K562 (cell line): ENCODE results near the gene SLC39A3. TPM values are rescaled to one million over a fixed set of nuclear protein-coding genes. Genes with fewer than 3 reads are reported as not detected.

ENCODE experiments used
- ATAC-seq: fragments of 200-7000 bp; cut with Tn5 transposase; 3 replicates; pipeline ENCODE4 v1.9.1; 2020; ENCODE audit warnings: moderate library complexity
- BruUV-seq: library from RNA; stranded (reverse); fragments of 400-500 nt; replicated peaks from 2 replicates; lab custom pipeline; 2021; lab: Mats Ljungman, UMichigan
- CTCF ChIA-PET: fragments of 300-600 bp; formaldehyde crosslinking; extraction: SDS; loops from one replicate; lab custom pipeline; 2021; ENCODE audit warnings: low intra/inter-chr PET ratio; lab: Yijun Ruan, JAX
- POLR2A ChIA-PET: fragments of 300-600, 350-650 bp; sonication (Branson Sonifier 250); formaldehyde crosslinking; extraction: SDS; loops from one replicate; lab custom pipeline; 2021; ENCODE audit warnings: antibody characterized with exemption, inconsistent platforms; lab: Yijun Ruan, JAX
- DNase-seq, 4 experiments: peaks; one replicate each; pipeline versions ENCODE4 v3.0.0 to v3.0.0-alpha.2; 2011 to 2018; ENCODE audit warnings: low spot score in 3 of 4, mixed read lengths in 3 of 4; ENCODE audit errors: extremely low read depth in 1 of 4
- FAIRE-seq: peaks from 2 replicates; lab custom pipeline; 2011; peaks lifted over from hg19 to GRCh38; lab: Jason Lieb, UNC
- H2AFZ ChIP-seq: 2 replicates; pipeline ENCODE4 v1.6.0; 2011; ENCODE audit warnings: low read depth, low read length, control low read depth, inconsistent platforms
- H3K27ac ChIP-seq: fragments of 200-600 bp; 3 replicates; pipeline ENCODE4 v1.8.0; 2011; ENCODE audit warnings: low read depth, mild to moderate bottlenecking, control low read depth, inconsistent platforms, low read length, moderate library complexity, mixed read lengths; ENCODE audit errors: extremely low read depth
- H3K27me3 ChIP-seq, 2 experiments: fragments of 300-600 bp in 1 of 2; 2 replicates in 1 of 2; 3 replicates in 1 of 2; pipeline versions ENCODE4 v1.6.0 to v1.8.0; 2011; ENCODE audit warnings: inconsistent platforms in 2 of 2, low read length in 2 of 2, mild to moderate bottlenecking in 1 of 2, mixed read lengths in 1 of 2, moderate library complexity in 1 of 2; ENCODE audit not compliant: control insufficient read depth in 2 of 2, insufficient read depth in 2 of 2
- H3K36me3 ChIP-seq: fragments of 300-600 bp; 3 replicates; pipeline ENCODE4 v1.8.0; 2011; ENCODE audit warnings: mild to moderate bottlenecking, low read length, inconsistent platforms; ENCODE audit not compliant: control insufficient read depth, insufficient read depth
- H3K4me1 ChIP-seq, 2 experiments: fragments of 200-600 bp in 1 of 2; replicated peaks in 1 of 2; 2 replicates in 1 of 2; 3 replicates in 1 of 2; pipeline versions ENCODE4 v1.5.1 to v1.8.0; 2011; ENCODE audit warnings: inconsistent platforms in 2 of 2, low read length in 2 of 2, mild to moderate bottlenecking in 1 of 2, mixed read lengths in 1 of 2, moderate library complexity in 1 of 2; ENCODE audit not compliant: control insufficient read depth in 2 of 2, insufficient read depth in 2 of 2
- H3K4me2 ChIP-seq: 2 replicates; pipeline ENCODE4 v1.6.1; 2011; ENCODE audit warnings: low read length, control low read depth, inconsistent platforms, mixed read lengths; ENCODE audit not compliant: insufficient read depth
- H3K4me3 ChIP-seq: fragments of 200-600 bp; sonication (generic), shearing (Covaris generic); 2 replicates; pipeline ENCODE4 v1.5.1; 2016; ENCODE audit warnings: control low read depth, inconsistent platforms
- H3K79me2 ChIP-seq: fragments of 200-600 bp; 3 replicates; pipeline ENCODE4 v1.8.0; 2011; ENCODE audit warnings: low read length, inconsistent platforms; ENCODE audit not compliant: control insufficient read depth, insufficient read depth
- H3K9ac ChIP-seq, 2 experiments: 2 replicates each; pipeline versions ENCODE4 v1.6.0 to v1.6.1; 2011; ENCODE audit warnings: low read depth in 2 of 2, low read length in 2 of 2, control low read depth in 1 of 2, inconsistent platforms in 1 of 2, mild to moderate bottlenecking in 1 of 2, mixed read lengths in 1 of 2; ENCODE audit not compliant: insufficient read depth in 1 of 2
- H3K9me1 ChIP-seq: one replicate; pipeline ENCODE4 v1.6.0; 2011; ENCODE audit warnings: inconsistent platforms, mild to moderate bottlenecking, low read length, moderate library complexity; ENCODE audit not compliant: control insufficient read depth, insufficient read depth
- H3K9me3 ChIP-seq: replicated peaks from 2 replicates; pipeline ENCODE4 v1.5.1; 2011; ENCODE audit warnings: low read depth, low read length, inconsistent platforms; ENCODE audit not compliant: control insufficient read depth, insufficient read depth
- H4K20me1 ChIP-seq: replicated peaks from 2 replicates; pipeline ENCODE4 v1.6.1; 2011; ENCODE audit warnings: low read length, inconsistent platforms, mixed read lengths; ENCODE audit not compliant: control insufficient read depth, insufficient read depth
- CREBBP ChIP-seq: IDR thresholded peaks from one replicate; pipeline ENCODE4 v1.6.1; 2012; ENCODE audit warnings: low read depth, mild to moderate bottlenecking, control low read depth, inconsistent platforms, low read length
- NFATC3 ChIP-seq: fragments of 450-650 bp; IDR thresholded peaks from 2 replicates; pipeline ENCODE4 v1.6.1; 2017; ENCODE audit warnings: mild to moderate bottlenecking
- POLR2G ChIP-seq: fragments of 200-400 bp; formaldehyde crosslinking; IDR thresholded peaks from 2 replicates; pipeline ENCODE4 v1.6.1; 2017; ENCODE audit warnings: low read depth, mild to moderate bottlenecking, antibody characterized with exemption, low read length, moderate library complexity
- RFX7 ChIP-seq: fragments of 250-450 bp; sonication (Bioruptor Pico); IDR thresholded peaks from 2 replicates; pipeline ENCODE4 v1.5.1; 2021; ENCODE audit warnings: mild to moderate bottlenecking
- TSC22D4 ChIP-seq: fragments of 450-650 bp; IDR thresholded peaks from 2 replicates; pipeline ENCODE4 v1.6.1; 2016; ENCODE audit warnings: missing genetic modification characterization, missing biosample characterization, control low read depth
- ZNF408 ChIP-seq: fragments of 250-450 bp; sonication (Bioruptor Pico); IDR thresholded peaks from 2 replicates; pipeline ENCODE4 v1.4.0; 2020; ENCODE audit warnings: low read depth, mild to moderate bottlenecking, moderate library complexity
- ZNF76 ChIP-seq: fragments of 250-450 bp; sonication (Bioruptor Pico); IDR thresholded peaks from 2 replicates; pipeline ENCODE4 v1.4.0; 2020; ENCODE audit warnings: mild to moderate bottlenecking, moderate library complexity, borderline replicate concordance
- WGBS: fragments of 100-300 bp; shearing (Covaris generic); methylation state at CpG from one replicate; pipeline ENCODE4 v1.1.6; 2016; ENCODE audit warnings: low coverage, mixed read lengths; ENCODE audit not compliant: insufficient coverage; ENCODE audit errors: missing lambda C conversion rate; 5-methylcytosine and 5-hydroxymethylcytosine counted together
- in situ Hi-C: fragments of 300-500 bp; cut with MboI; formaldehyde crosslinking; loops from 4 replicates; pipeline ENCODE4 v1.15.0; 2018; ENCODE audit warnings: inconsistent platforms, mixed read lengths
- intact Hi-C: fragments of 100-400 bp; cut with micrococcal nuclease; formaldehyde crosslinking; loops from 2 replicates; pipeline ENCODE4 v1.14.2; 2022
- polyA plus RNA-seq, 8 experiments: library from polyadenylated mRNA; depleted of rRNA in 4 of 8; stranded (reverse) in 5 of 8; unstranded in 3 of 8; fragments of >200 nt; fragmentation: Nextera tagmentation in 2 of 8; fragmentation: Illumina TruSeq in 1 of 8; extraction: Ambion mirVana in 2 of 8; extraction: Trizol in 1 of 8; gene quantifications; 2 replicates each; pipeline versions ENCODE4 v1.2.1 to v1.2.3, GENCODE V29; 2011 to 2014; ENCODE audit warnings: inconsistent platforms in 1 of 8, missing spikeins in 1 of 8
- total RNA-seq, 7 experiments: library from RNA; depleted of rRNA in 6 of 7; stranded (reverse); fragments of >200 nt in 6 of 7; fragmentation: Illumina TruSeq in 2 of 7; extraction: Trizol in 2 of 7; gene quantifications; 2 replicates each; pipeline versions ENCODE4 v1.2.1 to v1.2.3, GENCODE V29; 2011 to 2021; ENCODE audit warnings: low replicate concordance in 1 of 7

The SLC39A3 gene
- total and polyA plus RNA-seq, 9 of the 15 experiments (the other 6 are each of a cell fraction or from before 2014, with no cell fraction given), result 2.3 to 215 (median 127) TPM

DNA sequence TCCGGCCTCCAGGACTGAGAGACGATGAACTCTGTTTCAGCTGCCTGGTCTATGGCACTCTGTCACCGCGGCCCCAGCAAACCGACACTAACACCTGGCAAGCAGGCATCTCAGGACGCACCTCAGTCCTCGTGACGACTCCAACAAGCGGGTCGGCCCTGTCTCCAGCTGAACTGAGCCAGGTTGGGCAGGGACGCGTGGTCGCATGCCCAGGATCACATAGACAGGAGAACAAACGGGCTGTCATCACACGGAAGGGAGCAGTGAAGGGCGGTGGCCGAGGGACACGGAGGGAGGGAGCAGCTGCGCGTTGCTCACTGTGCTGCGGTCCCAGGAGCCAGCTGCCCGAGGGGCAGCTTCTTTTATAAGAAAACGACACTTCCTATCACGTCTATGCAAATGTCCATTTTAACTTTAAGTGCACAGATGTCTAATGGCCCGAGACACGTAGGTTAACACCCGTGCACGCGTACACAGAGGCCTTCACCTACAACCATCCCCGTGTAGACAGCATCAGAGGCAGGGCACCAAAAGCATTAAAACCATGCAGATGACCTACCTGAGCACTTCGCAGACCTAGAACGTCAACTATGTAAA, 34.4 kb upstream of the SLC39A3 start:
- in situ Hi-C loops, result no loop called here
- Histone ChIP-seq H3K36me3 (peaks cover 71% of the 10 kb centered on the region; the same call in 2 of the 3 replicates), H3K9me1 (no peaks in the 10 kb centered on the region), H3K4me3 (no peak overlapping the region), H3K27ac (no peak overlapping the region), H2AFZ (no peak overlapping the region), H3K4me2 (no peak overlapping the region), H3K9me3 (no peaks in the 10 kb centered on the region), H3K79me2 (peaks cover 88% of the 10 kb centered on the region), H4K20me1 (peaks cover 24% of the 10 kb centered on the region), H3K27me3 (no peaks in the 10 kb centered on the region), H3K4me1 (peaks cover 5 to 36% of the 10 kb centered on the region in 2 experiments), H3K9ac (no peak overlapping the region)
- DNase-seq (no peak), FAIRE-seq (no peak), ATAC-seq (no peak)
- ChIA-PET POLR2A (interaction anchor here (0.6 to 0.8 kb wide), 4 partner anchors 9 to 445 kb away, joined by 3 to 4 read pairs (median 4); partner anchors contain the start of gene SGTA), CTCF (no interaction called here)
- TF ChIP-seq RFX7, result no peak
- intact Hi-C loops, result no loop called here
- BruUV-seq, result no TSS peak
- 92% methylated on average over 26 of the region's 32 CpGs for WGBS

- Histone ChIP-seq H3K9ac (peak overlapping the region in 1 of 2 experiments; percentile 3; a peak in 2 of 4 replicates), H3K9me3 (no peaks in the 10 kb centered on the region), H3K27ac (no peak overlapping the region), H3K36me3 (peaks cover 72% of the 10 kb centered on the region; the same call in 2 of the 3 replicates), H3K4me2 (no peak overlapping the region), H2AFZ (no peak overlapping the region), H4K20me1 (peaks cover 32% of the 10 kb centered on the region), H3K4me1 (peaks cover 5 to 49% of the 10 kb centered on the region in 2 experiments), H3K79me2 (peaks cover 78% of the 10 kb centered on the region), H3K9me1 (no peaks in the 10 kb centered on the region), H3K4me3 (no peak overlapping the region), H3K27me3 (no peaks in the 10 kb centered on the region)
- POLR2A ChIA-PET, result interaction anchor here (1.5 kb wide), 2 partner anchors 11 to 13 kb away, joined by 4 to 5 read pairs; partner anchors contain the start of gene SGTA
- no TSS peak for BruUV-seq
- in situ Hi-C loops (no loop called here), intact Hi-C loops (no loop called here)
- no peak for DNase-seq
- WGBS, result 95% methylated on average over 28 of the region's 29 CpGs
- no peak for ATAC-seq
- no peak for TF ChIP-seq ZNF76
- TF ChIP-seq POLR2G, result 0 out of 2 replicates have a peak, but pooled peaks have one; percentile 24
- no peak for TF ChIP-seq NFATC3
- TF ChIP-seq ZNF408 (CRISPR knock-in tag), result no peak
- no peak for TF ChIP-seq TSC22D4 (tag)
- TF ChIP-seq CREBBP, result no peak
- FAIRE-seq, result no peak
- CTCF ChIA-PET, result no interaction called here
These were observed 32.2 kb upstream of the SLC39A3 start for GRCh38 chr19:2771786-2772674.
